WTC11 (cell line): ENCODE data around the gene L3MBTL1.

Experiments used
- CREB1 ChIP-seq: sonication (generic); formaldehyde crosslinking; IDR thresholded peaks from 2 replicates; pipeline ENCODE4 v1.8.0; 2023; ENCODE audit warnings: mild to moderate bottlenecking, missing genetic modification reagents
- CREM ChIP-seq: sonication (generic); formaldehyde crosslinking; IDR thresholded peaks from 2 replicates; pipeline ENCODE4 v1.8.1; 2022; ENCODE audit warnings: mild to moderate bottlenecking, missing genetic modification reagents, moderate library complexity
- ELF4 ChIP-seq: sonication (generic); formaldehyde crosslinking; IDR thresholded peaks from 2 replicates; pipeline ENCODE4 v1.8.1; 2022; ENCODE audit warnings: low read depth, mild to moderate bottlenecking, moderate library complexity, missing genetic modification reagents
- FOXJ3 ChIP-seq: sonication (generic); formaldehyde crosslinking; IDR thresholded peaks from 2 replicates; pipeline ENCODE4 v1.9.0; 2021; ENCODE audit warnings: missing genetic modification reagents, mild to moderate bottlenecking, borderline replicate concordance
- SP1 ChIP-seq: sonication (generic); formaldehyde crosslinking; conservative IDR thresholded peaks from 2 replicates; pipeline ENCODE4 v1.8.1; 2022; ENCODE audit warnings: missing genetic modification reagents
- ZBTB21 ChIP-seq: sonication (generic); formaldehyde crosslinking; IDR thresholded peaks from 2 replicates; pipeline ENCODE4 v1.8.1; 2023; ENCODE audit warnings: mild to moderate bottlenecking, missing genetic modification reagents, borderline replicate concordance
- ZNF232 ChIP-seq: sonication (generic); formaldehyde crosslinking; IDR thresholded peaks from 2 replicates; pipeline ENCODE4 v1.8.0; 2022; ENCODE audit warnings: mild to moderate bottlenecking, missing genetic modification reagents
- TF ChIP-seq, protein P1 (sequence below): fragments of 200-600 bp; IDR thresholded peaks from 2 replicates; pipeline ENCODE4 v1.8.0; 2022; ENCODE audit warnings: antibody characterized with exemption
- TF ChIP-seq, protein P2 (sequence below): sonication (generic); formaldehyde crosslinking; IDR thresholded peaks from 2 replicates; pipeline ENCODE4 v1.8.1; 2023; ENCODE audit warnings: mild to moderate bottlenecking, missing genetic modification reagents, borderline replicate concordance
- TF ChIP-seq, protein P3 (sequence below): sonication (generic); formaldehyde crosslinking; IDR thresholded peaks from 2 replicates; pipeline ENCODE4 v1.8.1; 2022; ENCODE audit warnings: missing genetic modification reagents, borderline replicate concordance
- TF ChIP-seq, protein P4 (sequence below): sonication (generic); formaldehyde crosslinking; conservative IDR thresholded peaks from 2 replicates; pipeline ENCODE4 v1.8.1; 2022; ENCODE audit warnings: mild to moderate bottlenecking, missing genetic modification reagents
- TF ChIP-seq, protein P5 (sequence below): sonication (generic); formaldehyde crosslinking; IDR thresholded peaks from 2 replicates; pipeline ENCODE4 v1.8.0; 2023; ENCODE audit warnings: missing genetic modification reagents, mild to moderate bottlenecking, borderline replicate concordance

DNA sequence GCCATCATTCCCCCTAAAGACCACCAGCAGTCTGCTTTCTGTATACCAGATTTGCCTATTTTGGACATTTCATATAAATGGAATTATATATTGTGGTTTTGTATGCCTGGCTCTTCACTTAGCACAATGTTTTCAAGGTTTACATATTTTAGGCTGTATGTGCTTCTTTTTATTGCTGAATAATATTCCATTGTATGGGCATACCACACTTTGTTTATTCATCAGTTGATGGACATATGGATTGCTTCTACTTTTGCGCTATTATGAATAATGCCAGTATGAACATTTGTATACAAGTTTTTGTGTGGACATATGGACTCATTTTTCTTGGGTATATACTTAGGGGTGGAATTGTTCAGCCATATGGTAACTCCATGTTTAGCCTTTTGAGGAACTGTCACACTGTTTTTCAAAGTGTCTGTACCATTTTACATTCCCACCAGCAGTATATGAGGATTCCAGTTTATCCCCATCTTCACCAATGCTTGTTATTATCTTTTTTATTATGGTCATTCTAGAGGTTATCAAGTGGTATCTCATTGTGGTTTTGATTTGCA, 12.7 kb downstream of the L3MBTL1 start:
- TF ChIP-seq, protein P1, sequence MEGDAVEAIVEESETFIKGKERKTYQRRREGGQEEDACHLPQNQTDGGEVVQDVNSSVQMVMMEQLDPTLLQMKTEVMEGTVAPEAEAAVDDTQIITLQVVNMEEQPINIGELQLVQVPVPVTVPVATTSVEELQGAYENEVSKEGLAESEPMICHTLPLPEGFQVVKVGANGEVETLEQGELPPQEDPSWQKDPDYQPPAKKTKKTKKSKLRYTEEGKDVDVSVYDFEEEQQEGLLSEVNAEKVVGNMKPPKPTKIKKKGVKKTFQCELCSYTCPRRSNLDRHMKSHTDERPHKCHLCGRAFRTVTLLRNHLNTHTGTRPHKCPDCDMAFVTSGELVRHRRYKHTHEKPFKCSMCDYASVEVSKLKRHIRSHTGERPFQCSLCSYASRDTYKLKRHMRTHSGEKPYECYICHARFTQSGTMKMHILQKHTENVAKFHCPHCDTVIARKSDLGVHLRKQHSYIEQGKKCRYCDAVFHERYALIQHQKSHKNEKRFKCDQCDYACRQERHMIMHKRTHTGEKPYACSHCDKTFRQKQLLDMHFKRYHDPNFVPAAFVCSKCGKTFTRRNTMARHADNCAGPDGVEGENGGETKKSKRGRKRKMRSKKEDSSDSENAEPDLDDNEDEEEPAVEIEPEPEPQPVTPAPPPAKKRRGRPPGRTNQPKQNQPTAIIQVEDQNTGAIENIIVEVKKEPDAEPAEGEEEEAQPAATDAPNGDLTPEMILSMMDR: no peak
- TF ChIP-seq ZNF232 (CRISPR knock-in tag) (no peak), CREB1 (CRISPR knock-in tag) (no peak), FOXJ3 (no peak), ZBTB21 (CRISPR knock-in tag) (no peak), SP1 (CRISPR knock-in tag) (no peak), ELF4 (CRISPR knock-in tag) (no peak), CREM (no peak)
- TF ChIP-seq, protein P2, sequence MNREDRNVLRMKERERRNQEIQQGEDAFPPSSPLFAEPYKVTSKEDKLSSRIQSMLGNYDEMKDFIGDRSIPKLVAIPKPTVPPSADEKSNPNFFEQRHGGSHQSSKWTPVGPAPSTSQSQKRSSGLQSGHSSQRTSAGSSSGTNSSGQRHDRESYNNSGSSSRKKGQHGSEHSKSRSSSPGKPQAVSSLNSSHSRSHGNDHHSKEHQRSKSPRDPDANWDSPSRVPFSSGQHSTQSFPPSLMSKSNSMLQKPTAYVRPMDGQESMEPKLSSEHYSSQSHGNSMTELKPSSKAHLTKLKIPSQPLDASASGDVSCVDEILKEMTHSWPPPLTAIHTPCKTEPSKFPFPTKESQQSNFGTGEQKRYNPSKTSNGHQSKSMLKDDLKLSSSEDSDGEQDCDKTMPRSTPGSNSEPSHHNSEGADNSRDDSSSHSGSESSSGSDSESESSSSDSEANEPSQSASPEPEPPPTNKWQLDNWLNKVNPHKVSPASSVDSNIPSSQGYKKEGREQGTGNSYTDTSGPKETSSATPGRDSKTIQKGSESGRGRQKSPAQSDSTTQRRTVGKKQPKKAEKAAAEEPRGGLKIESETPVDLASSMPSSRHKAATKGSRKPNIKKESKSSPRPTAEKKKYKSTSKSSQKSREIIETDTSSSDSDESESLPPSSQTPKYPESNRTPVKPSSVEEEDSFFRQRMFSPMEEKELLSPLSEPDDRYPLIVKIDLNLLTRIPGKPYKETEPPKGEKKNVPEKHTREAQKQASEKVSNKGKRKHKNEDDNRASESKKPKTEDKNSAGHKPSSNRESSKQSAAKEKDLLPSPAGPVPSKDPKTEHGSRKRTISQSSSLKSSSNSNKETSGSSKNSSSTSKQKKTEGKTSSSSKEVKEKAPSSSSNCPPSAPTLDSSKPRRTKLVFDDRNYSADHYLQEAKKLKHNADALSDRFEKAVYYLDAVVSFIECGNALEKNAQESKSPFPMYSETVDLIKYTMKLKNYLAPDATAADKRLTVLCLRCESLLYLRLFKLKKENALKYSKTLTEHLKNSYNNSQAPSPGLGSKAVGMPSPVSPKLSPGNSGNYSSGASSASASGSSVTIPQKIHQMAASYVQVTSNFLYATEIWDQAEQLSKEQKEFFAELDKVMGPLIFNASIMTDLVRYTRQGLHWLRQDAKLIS: no peak
- TF ChIP-seq, protein P3, sequence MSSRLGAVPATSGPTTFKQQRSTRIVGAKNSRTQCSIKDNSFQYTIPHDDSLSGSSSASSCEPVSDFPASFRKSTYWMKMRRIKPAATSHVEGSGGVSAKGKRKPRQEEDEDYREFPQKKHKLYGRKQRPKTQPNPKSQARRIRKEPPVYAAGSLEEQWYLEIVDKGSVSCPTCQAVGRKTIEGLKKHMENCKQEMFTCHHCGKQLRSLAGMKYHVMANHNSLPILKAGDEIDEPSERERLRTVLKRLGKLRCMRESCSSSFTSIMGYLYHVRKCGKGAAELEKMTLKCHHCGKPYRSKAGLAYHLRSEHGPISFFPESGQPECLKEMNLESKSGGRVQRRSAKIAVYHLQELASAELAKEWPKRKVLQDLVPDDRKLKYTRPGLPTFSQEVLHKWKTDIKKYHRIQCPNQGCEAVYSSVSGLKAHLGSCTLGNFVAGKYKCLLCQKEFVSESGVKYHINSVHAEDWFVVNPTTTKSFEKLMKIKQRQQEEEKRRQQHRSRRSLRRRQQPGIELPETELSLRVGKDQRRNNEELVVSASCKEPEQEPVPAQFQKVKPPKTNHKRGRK (CRISPR knock-in tag): no peak
- TF ChIP-seq, protein P4, sequence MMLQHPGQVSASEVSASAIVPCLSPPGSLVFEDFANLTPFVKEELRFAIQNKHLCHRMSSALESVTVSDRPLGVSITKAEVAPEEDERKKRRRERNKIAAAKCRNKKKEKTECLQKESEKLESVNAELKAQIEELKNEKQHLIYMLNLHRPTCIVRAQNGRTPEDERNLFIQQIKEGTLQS: no peak
- TF ChIP-seq, protein P5, sequence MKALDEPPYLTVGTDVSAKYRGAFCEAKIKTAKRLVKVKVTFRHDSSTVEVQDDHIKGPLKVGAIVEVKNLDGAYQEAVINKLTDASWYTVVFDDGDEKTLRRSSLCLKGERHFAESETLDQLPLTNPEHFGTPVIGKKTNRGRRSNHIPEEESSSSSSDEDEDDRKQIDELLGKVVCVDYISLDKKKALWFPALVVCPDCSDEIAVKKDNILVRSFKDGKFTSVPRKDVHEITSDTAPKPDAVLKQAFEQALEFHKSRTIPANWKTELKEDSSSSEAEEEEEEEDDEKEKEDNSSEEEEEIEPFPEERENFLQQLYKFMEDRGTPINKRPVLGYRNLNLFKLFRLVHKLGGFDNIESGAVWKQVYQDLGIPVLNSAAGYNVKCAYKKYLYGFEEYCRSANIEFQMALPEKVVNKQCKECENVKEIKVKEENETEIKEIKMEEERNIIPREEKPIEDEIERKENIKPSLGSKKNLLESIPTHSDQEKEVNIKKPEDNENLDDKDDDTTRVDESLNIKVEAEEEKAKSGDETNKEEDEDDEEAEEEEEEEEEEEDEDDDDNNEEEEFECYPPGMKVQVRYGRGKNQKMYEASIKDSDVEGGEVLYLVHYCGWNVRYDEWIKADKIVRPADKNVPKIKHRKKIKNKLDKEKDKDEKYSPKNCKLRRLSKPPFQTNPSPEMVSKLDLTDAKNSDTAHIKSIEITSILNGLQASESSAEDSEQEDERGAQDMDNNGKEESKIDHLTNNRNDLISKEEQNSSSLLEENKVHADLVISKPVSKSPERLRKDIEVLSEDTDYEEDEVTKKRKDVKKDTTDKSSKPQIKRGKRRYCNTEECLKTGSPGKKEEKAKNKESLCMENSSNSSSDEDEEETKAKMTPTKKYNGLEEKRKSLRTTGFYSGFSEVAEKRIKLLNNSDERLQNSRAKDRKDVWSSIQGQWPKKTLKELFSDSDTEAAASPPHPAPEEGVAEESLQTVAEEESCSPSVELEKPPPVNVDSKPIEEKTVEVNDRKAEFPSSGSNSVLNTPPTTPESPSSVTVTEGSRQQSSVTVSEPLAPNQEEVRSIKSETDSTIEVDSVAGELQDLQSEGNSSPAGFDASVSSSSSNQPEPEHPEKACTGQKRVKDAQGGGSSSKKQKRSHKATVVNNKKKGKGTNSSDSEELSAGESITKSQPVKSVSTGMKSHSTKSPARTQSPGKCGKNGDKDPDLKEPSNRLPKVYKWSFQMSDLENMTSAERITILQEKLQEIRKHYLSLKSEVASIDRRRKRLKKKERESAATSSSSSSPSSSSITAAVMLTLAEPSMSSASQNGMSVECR (CRISPR knock-in tag): no peak
